Smooth muscle cell (in vitro differentiated cells): Measurements from ENCODE around the gene JMJD1C. TPM values are rescaled to one million over a fixed set of nuclear protein-coding genes. Genes with fewer than 3 reads are reported as not detected.

ENCODE experiments used
- DNase-seq: peaks from one replicate; lab custom pipeline; 2025; ENCODE audit not compliant: unreplicated experiment; lab: John Stamatoyannopoulos, UW
- H2AFZ ChIP-seq: fragments of 200-600 bp; sonication (generic); 2 replicates; pipeline ENCODE4 v1.6.0; 2016; ENCODE audit warnings: antibody characterized with exemption, low read depth, mild to moderate bottlenecking
- H3F3A ChIP-seq: fragments of 200-600 bp; sonication (generic); 2 replicates; pipeline ENCODE4 v1.6.0; 2017; ENCODE audit warnings: antibody characterized with exemption, low read depth
- H3K27ac ChIP-seq: fragments of 200-600 bp; sonication (generic); 2 replicates; pipeline ENCODE4 v1.5.1; 2016; ENCODE audit warnings: low read depth, mild to moderate bottlenecking
- H3K27me3 ChIP-seq: fragments of 200-600 bp; sonication (generic); 2 replicates; pipeline ENCODE4 v1.6.1; 2016; ENCODE audit warnings: low read depth, mild to moderate bottlenecking
- H3K36me3 ChIP-seq: fragments of 200-600 bp; sonication (generic); 2 replicates; pipeline ENCODE4 v1.5.1; 2016; ENCODE audit warnings: low read depth
- H3K4me1 ChIP-seq: fragments of 200-600 bp; sonication (generic); 2 replicates; pipeline ENCODE4 v1.5.1; 2016; ENCODE audit warnings: low read depth
- H3K4me2 ChIP-seq: fragments of 200-600 bp; sonication (generic); 2 replicates; pipeline ENCODE4 v1.6.0; 2016; ENCODE audit warnings: mild to moderate bottlenecking
- H3K4me3 ChIP-seq: fragments of 200-600 bp; sonication (generic); 2 replicates; pipeline ENCODE4 v1.5.1; 2016; ENCODE audit warnings: mild to moderate bottlenecking
- H3K79me2 ChIP-seq: fragments of 200-600 bp; sonication (generic); 2 replicates; pipeline ENCODE4 v1.6.0; 2016; ENCODE audit warnings: low read depth, mild to moderate bottlenecking
- H3K9ac ChIP-seq: fragments of 200-600 bp; sonication (generic); 2 replicates; pipeline ENCODE4 v1.6.0; 2016; ENCODE audit warnings: low read depth
- H3K9me3 ChIP-seq: fragments of 200-600 bp; sonication (generic); replicated peaks from 2 replicates; pipeline ENCODE4 v1.5.1; 2016; ENCODE audit warnings: low read depth
- H4K20me1 ChIP-seq: fragments of 200-600 bp; sonication (generic); 2 replicates; pipeline ENCODE4 v1.6.0; 2016; ENCODE audit warnings: low read depth
- WGBS: methylation state at CpG from one replicate; pipeline ENCODE4 v1.1.7; 2016; ENCODE audit warnings: low lambda C conversion rate; 5-methylcytosine and 5-hydroxymethylcytosine counted together
- polyA plus RNA-seq: library from polyadenylated mRNA; unstranded; fragments of >200 nt; fragmentation: Nextera tagmentation; extraction: Ambion mirVana; gene quantifications from 2 replicates; pipeline ENCODE4 v1.2.1, GENCODE V29; 2016
- total RNA-seq: library from RNA; depleted of rRNA; stranded (reverse); fragments of >200 nt; gene quantifications from 2 replicates; pipeline ENCODE4 v1.2.3, GENCODE V29; 2014
- TF ChIP-seq, protein P1 (sequence below): fragments of 200-600 bp; sonication (generic); IDR thresholded peaks from 2 replicates; pipeline ENCODE4 v1.5.1; 2017; ENCODE audit warnings: borderline replicate concordance, mild to moderate bottlenecking, antibody characterized with exemption; ENCODE audit not compliant: insufficient read depth, poor library complexity, severe bottlenecking

Gene JMJD1C
- total and polyA plus RNA-seq, 2 experiments from 2014 or later = 28.5 to 132 TPM

DNA sequence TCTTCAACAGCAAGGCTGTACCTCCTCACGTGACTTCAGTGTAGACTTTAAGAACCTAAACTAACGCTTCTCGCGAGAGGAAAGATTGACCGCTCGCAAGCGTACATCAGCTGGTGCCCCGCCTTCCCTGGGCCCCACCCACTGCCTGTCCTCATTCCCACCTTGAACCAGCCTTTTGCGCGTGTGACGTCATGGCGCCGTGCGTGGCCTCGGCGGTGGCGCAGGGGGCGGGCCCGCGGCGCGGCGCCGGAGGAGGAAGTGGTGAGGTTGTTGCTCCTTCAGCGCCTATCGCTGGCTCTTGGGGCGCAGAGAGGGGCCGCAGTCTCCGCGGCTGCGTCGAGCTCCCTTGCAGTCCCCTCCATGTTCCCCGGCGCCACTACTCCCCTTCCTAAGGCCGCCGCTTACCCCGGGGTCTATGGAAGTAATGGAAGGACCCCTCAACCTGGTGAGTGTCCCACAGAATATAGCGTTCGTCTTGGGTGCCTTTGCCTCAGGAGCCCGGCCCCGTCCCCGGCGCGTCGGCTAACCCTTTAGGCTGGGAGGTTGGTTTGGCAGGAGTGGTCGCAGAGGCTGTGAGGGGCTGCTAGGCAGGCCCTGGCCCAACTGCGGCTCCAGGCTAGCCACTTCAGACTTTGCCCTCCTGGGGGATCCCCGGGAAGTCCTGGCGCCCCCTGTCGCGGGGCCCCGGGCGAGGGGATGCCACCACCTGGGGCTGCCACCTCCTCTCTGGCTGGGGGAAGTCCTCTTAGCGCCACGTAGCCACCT, 332.5 kb downstream of the JMJD1C start, which contains the start of gene NRBF2:
TSS of gene NRBF2 (plus strand) at position 273 of the 765 bp plus-strand sequence. CDS start at position 416, 143 bp downstream.
- H3K79me2 ChIP-seq = peaks cover 50% of the 10 kb centered on the region
- TF ChIP-seq, protein P1, sequence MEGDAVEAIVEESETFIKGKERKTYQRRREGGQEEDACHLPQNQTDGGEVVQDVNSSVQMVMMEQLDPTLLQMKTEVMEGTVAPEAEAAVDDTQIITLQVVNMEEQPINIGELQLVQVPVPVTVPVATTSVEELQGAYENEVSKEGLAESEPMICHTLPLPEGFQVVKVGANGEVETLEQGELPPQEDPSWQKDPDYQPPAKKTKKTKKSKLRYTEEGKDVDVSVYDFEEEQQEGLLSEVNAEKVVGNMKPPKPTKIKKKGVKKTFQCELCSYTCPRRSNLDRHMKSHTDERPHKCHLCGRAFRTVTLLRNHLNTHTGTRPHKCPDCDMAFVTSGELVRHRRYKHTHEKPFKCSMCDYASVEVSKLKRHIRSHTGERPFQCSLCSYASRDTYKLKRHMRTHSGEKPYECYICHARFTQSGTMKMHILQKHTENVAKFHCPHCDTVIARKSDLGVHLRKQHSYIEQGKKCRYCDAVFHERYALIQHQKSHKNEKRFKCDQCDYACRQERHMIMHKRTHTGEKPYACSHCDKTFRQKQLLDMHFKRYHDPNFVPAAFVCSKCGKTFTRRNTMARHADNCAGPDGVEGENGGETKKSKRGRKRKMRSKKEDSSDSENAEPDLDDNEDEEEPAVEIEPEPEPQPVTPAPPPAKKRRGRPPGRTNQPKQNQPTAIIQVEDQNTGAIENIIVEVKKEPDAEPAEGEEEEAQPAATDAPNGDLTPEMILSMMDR = peak; percentile 21
- under 1% methylated on average over 55 of the region's 55 CpGs for WGBS

DNA sequence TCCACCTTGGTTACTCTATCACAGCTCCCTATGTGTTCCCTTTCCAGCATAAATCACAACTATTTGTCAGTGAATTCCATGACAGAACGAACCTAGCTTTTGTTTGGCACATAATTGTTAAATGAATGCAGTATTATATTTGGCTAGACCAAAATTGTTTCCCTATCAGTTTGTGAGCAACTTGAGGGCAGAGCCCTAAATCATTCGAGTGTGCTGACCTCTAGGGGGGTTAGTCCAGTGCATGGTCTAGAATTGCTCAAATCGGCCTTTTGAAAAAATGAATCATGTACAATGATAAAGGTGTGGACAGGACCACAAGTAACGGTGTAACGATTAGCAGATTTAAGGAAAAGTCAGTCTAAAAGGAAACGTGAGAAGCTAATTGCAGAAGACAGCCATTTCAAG, 333.1 kb downstream of the JMJD1C start:
- no peak for DNase-seq
- 82% methylated on average over 6 of the region's 6 CpGs for WGBS
- TF ChIP-seq, protein P1 = no peak
- H3K36me3 ChIP-seq = no peaks in the 10 kb centered on the region
- no peak overlapping the region for H3K9ac ChIP-seq
- H4K20me1 ChIP-seq = peaks cover 36% of the 10 kb centered on the region
- H3K4me1 ChIP-seq = peaks cover 14% of the 10 kb centered on the region
- peak overlapping the region; percentile 94 for H3K27ac ChIP-seq
- peak overlapping the region; percentile 6 for H2AFZ ChIP-seq
- H3K9me3 ChIP-seq = no peaks in the 10 kb centered on the region
- no peaks in the 10 kb centered on the region for H3F3A ChIP-seq
- H3K27me3 ChIP-seq = no peaks in the 10 kb centered on the region
- H3K4me2 ChIP-seq = peak overlapping the region; percentile 41
- H3K4me3 ChIP-seq = peak overlapping the region; percentile 96
- peaks cover 44% of the 10 kb centered on the region for H3K79me2 ChIP-seq

More for the DNA sequence above, 332.5 kb downstream of the JMJD1C start, which contains the start of gene NRBF2:
- Histone ChIP-seq H3K27ac (peak within 1 kb of the TSS; percentile 94), H2AFZ (peak within 1 kb of the TSS; percentile 67), H3K27me3 (no peaks in the 10 kb centered on the region), H3K4me3 (peak within 1 kb of the TSS; percentile 96), H3K36me3 (no peaks in the 10 kb centered on the region), H4K20me1 (peaks cover 42% of the 10 kb centered on the region), H3K4me2 (peak within 1 kb of the TSS; percentile 99), H3F3A (no peaks in the 10 kb centered on the region), H3K9me3 (no peaks in the 10 kb centered on the region), H3K9ac (peak within 1 kb of the TSS; percentile 98), H3K4me1 (peaks cover 14% of the 10 kb centered on the region)
- peak; percentile 72 for DNase-seq

DNA sequence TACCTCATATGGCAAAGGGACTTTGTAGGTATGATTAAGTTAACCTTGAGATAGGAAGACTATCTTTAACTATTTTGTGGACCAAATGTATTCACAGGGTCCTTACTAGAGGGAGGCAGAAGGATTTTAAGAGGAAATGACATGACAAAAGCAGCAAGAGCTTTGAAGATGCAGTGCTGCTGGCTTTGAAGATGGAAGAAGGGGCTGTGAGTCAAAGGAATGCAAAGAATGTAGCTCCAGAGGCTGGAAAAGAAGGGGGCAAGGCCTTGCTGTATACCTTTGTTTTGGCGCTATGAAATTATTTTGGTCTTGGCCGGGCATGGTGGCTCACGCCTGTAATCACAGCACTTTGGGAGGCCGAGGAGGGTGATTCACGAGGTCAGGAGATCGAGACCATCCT, 335.9 kb downstream of the JMJD1C start:
- H3K27me3 ChIP-seq = no peaks in the 10 kb centered on the region
- H3K27ac ChIP-seq = no peak overlapping the region
- no peaks in the 10 kb centered on the region for H3F3A ChIP-seq
- no peak for DNase-seq
- 84% methylated on average over 6 of the region's 6 CpGs for WGBS
- no peaks in the 10 kb centered on the region for H3K9me3 ChIP-seq
- H4K20me1 ChIP-seq = peaks cover 8% of the 10 kb centered on the region
- peaks cover 10% of the 10 kb centered on the region for H3K4me1 ChIP-seq
- TF ChIP-seq, protein P1 = no peak
- H2AFZ ChIP-seq = no peak overlapping the region
- peaks cover 17% of the 10 kb centered on the region for H3K79me2 ChIP-seq
- no peak overlapping the region for H3K4me3 ChIP-seq
- H3K36me3 ChIP-seq = no peaks in the 10 kb centered on the region
- H3K9ac ChIP-seq = no peak overlapping the region
- no peak overlapping the region for H3K4me2 ChIP-seq
